Keratinocyte (primary cell): ENCODE results near the gene CELF5. TPM values are rescaled to one million over a fixed set of nuclear protein-coding genes. Genes with fewer than 3 reads are reported as not detected.

ENCODE experiments used
- DNase-seq: peaks from one replicate; pipeline ENCODE4 v3.0.0-alpha.2; 2011; ENCODE audit warnings: low read depth, missing footprints, low spot score
- FAIRE-seq: peaks from 2 replicates; lab custom pipeline; 2011; peaks lifted over from hg19 to GRCh38; lab: Jason Lieb, UNC
- H2AFZ ChIP-seq: 2 replicates; pipeline ENCODE4 v1.6.0; 2012; ENCODE audit warnings: low read length, control low read depth, inconsistent platforms; ENCODE audit not compliant: control insufficient read depth
- H3K27ac ChIP-seq: 2 replicates; pipeline ENCODE4 v1.5.1; 2011; ENCODE audit warnings: low read length; ENCODE audit not compliant: control insufficient read depth, insufficient read depth
- H3K27me3 ChIP-seq: 3 replicates; pipeline ENCODE4 v1.6.0; 2011; ENCODE audit warnings: low read length; ENCODE audit not compliant: control insufficient read depth, insufficient read depth; ENCODE audit errors: extremely low read depth
- H3K36me3 ChIP-seq, 2 experiments: 2 replicates in 1 of 2; 3 replicates in 1 of 2; pipeline ENCODE4 v1.5.1; 2011; ENCODE audit warnings: low read length in 2 of 2, mild to moderate bottlenecking in 1 of 2; ENCODE audit not compliant: control insufficient read depth in 2 of 2, insufficient read depth in 2 of 2; ENCODE audit errors: extremely low read depth in 1 of 2
- H3K4me1 ChIP-seq: 3 replicates; pipeline ENCODE4 v1.5.1; 2011; ENCODE audit warnings: low read length; ENCODE audit not compliant: control insufficient read depth, insufficient read depth; ENCODE audit errors: extremely low read depth
- H3K4me2 ChIP-seq: 3 replicates; pipeline ENCODE4 v1.6.0; 2011; ENCODE audit warnings: low read depth, low read length; ENCODE audit not compliant: control insufficient read depth, insufficient read depth; ENCODE audit errors: extremely low read depth
- H3K4me3 ChIP-seq, 3 experiments: fragments of 200-600 bp in 1 of 3; sonication (generic) in 1 of 3; 2 replicates in 2 of 3; 3 replicates in 1 of 3; pipeline ENCODE4 v1.5.1; 2011 to 2016; ENCODE audit warnings: low read length in 3 of 3, mild to moderate bottlenecking in 3 of 3, control low read depth in 2 of 3, inconsistent platforms in 1 of 3, low read depth in 1 of 3, mixed read lengths in 1 of 3, mixed run types in 1 of 3, moderate library complexity in 1 of 3; ENCODE audit not compliant: control insufficient read depth in 2 of 3, insufficient read depth in 2 of 3; ENCODE audit errors: extremely low read depth in 1 of 3
- H3K79me2 ChIP-seq: 2 replicates; pipeline ENCODE4 v1.6.0; 2012; ENCODE audit warnings: low read length; ENCODE audit not compliant: control insufficient read depth, insufficient read depth
- H3K9ac ChIP-seq: 3 replicates; pipeline ENCODE4 v1.6.0; 2011; ENCODE audit warnings: low read length; ENCODE audit not compliant: control insufficient read depth, insufficient read depth; ENCODE audit errors: extremely low read depth
- H3K9me1 ChIP-seq: 3 replicates; pipeline ENCODE4 v1.6.0; 2011; ENCODE audit warnings: low read length; ENCODE audit not compliant: control insufficient read depth, insufficient read depth; ENCODE audit errors: extremely low read depth
- H3K9me3 ChIP-seq: 2 replicates; pipeline ENCODE4 v1.5.1; 2012; ENCODE audit warnings: low read depth, low read length; ENCODE audit not compliant: control insufficient read depth
- H4K20me1 ChIP-seq: 3 replicates; pipeline ENCODE4 v1.6.0; 2011; ENCODE audit warnings: low read length; ENCODE audit not compliant: control insufficient read depth, insufficient read depth; ENCODE audit errors: extremely low read depth
- CTCF ChIP-seq, 3 experiments: IDR thresholded peaks in 1 of 3; conservative IDR thresholded peaks in 1 of 3; optimal IDR thresholded peaks in 1 of 3; 2 replicates in 2 of 3; 3 replicates in 1 of 3; pipeline versions ENCODE3 to v1.5.1; 2011; ENCODE audit warnings: low read length in 3 of 3, mild to moderate bottlenecking in 3 of 3, moderate library complexity in 2 of 3, control low read depth in 1 of 3, inconsistent platforms in 1 of 3; ENCODE audit not compliant: insufficient read depth in 2 of 3; ENCODE audit errors: extremely low read depth in 1 of 3
- EZH2 ChIP-seq: IDR thresholded peaks from one replicate; pipeline ENCODE4 v1.6.1; 2012; ENCODE audit warnings: inconsistent platforms, mild to moderate bottlenecking, low read length, moderate library complexity
- dilution Hi-C: fragments of 300-500 bp; cut with MboI; formaldehyde crosslinking; loops from one replicate; pipeline ENCODE4 v1.7.0; 2020; ENCODE audit warnings: low sequenced_read_pairs; ENCODE audit not compliant: extremely low pct_ligation_motif_present
- polyA plus RNA-seq, 5 experiments: library from polyadenylated mRNA; depleted of rRNA in 3 of 5; stranded (reverse) in 3 of 5; stranded (forward) in 1 of 5; unstranded in 1 of 5; fragments of >200 nt; gene quantifications; 1 replicate in 1 of 5; 2 replicates in 3 of 5; 3 replicates in 1 of 5; pipeline versions ENCODE4 v1.2.1 to v1.2.3, GENCODE V29; 2011 to 2012; ENCODE audit warnings: missing spikeins in 2 of 5, low read depth in 1 of 5, low replicate concordance in 1 of 5

The CELF5 gene
- polyA plus RNA-seq, 1 donor (not counting 4 experiments of a cell fraction or from before 2014, with no cell fraction given) = 0.04 TPM

- FAIRE-seq (no peak), DNase-seq (no peak)
- no peak for TF ChIP-seq CTCF (optimal IDR thresholded peaks at IDR 0.05 in 1 of 3, IDR thresholded peaks at IDR 0.05 in 1 of 3, conservative IDR thresholded peaks at IDR 0.05 in 1 of 3; ENCODE audit: extremely low read depth in 1 of 3, insufficient read depth in 2 of 3, low read length in 3 of 3)
- no peak for TF ChIP-seq EZH2
- Histone ChIP-seq H3K9me3 (peaks cover 2% of the 10 kb centered on the region), H3K9me1 (no peaks in the 10 kb centered on the region), H3K9ac (no peak overlapping the region), H2AFZ (no peak overlapping the region), H3K79me2 (no peaks in the 10 kb centered on the region), H3K27me3 (peaks cover 68% of the 10 kb centered on the region), H3K4me2 (no peak overlapping the region), H3K27ac (no peak overlapping the region), H4K20me1 (no peaks in the 10 kb centered on the region), H3K36me3 (no peaks in the 10 kb centered on the region), H3K4me1 (no peaks in the 10 kb centered on the region), H3K4me3 (no peak overlapping the region)
- dilution Hi-C loops = no loop called here
Observed at GRCh38 chr19:3269916-3270671, 45.6 kb downstream of the CELF5 start.

GRCh38 chr19:3270902-3271301 is 46.4 kb downstream of the CELF5 start:
- no peak overlapping the region for H3K9ac ChIP-seq
- H4K20me1 ChIP-seq = no peaks in the 10 kb centered on the region
- no peak overlapping the region for H2AFZ ChIP-seq
- H3K4me2 ChIP-seq = no peak overlapping the region
- no peak overlapping the region for H3K27ac ChIP-seq
- H3K9me3 ChIP-seq = peaks cover 2% of the 10 kb centered on the region
- no peak overlapping the region for H3K4me3 ChIP-seq
- no peaks in the 10 kb centered on the region for H3K4me1 ChIP-seq
- dilution Hi-C loops = no loop called here
- no peak for TF ChIP-seq EZH2
- TF ChIP-seq CTCF (optimal IDR thresholded peaks at IDR 0.05 in 1 of 3, IDR thresholded peaks at IDR 0.05 in 1 of 3, conservative IDR thresholded peaks at IDR 0.05 in 1 of 3; ENCODE audit: extremely low read depth in 1 of 3, insufficient read depth in 2 of 3, low read length in 3 of 3) = no peak
- no peak for DNase-seq
- no peaks in the 10 kb centered on the region for H3K9me1 ChIP-seq
- no peaks in the 10 kb centered on the region for H3K36me3 ChIP-seq
- no peak for FAIRE-seq
- H3K27me3 ChIP-seq = peaks cover 69% of the 10 kb centered on the region
- H3K79me2 ChIP-seq = no peaks in the 10 kb centered on the region
